ENCODE data around the gene CR1.

- TF ChIP-seq CTCF (IDR thresholded peaks at IDR 0.05; ENCODE audit: borderline replicate concordance, extremely low read depth, low read length, poor library complexity, severe bottlenecking) (no peak), EZH2 (IDR thresholded peaks at IDR 0.05; ENCODE audit: borderline replicate concordance, low read depth, low read length, severe bottlenecking) (no peak)
Measured at GRCh38 chr1:207493212-207493611, 2.7 kb upstream of the CR1 start.
